Panc1 (cell line): ENCODE measurements around the gene ANKLE2. TPM values are rescaled to one million over a fixed set of nuclear protein-coding genes. Genes with fewer than 3 reads are reported as not detected.

Source experiments
- ATAC-seq: fragments of 200-7000 bp; cut with Tn5 transposase; 2 replicates; pipeline ENCODE4 v1.9.1; 2020; ENCODE audit warnings: mild to moderate bottlenecking, moderate library complexity
- BruUV-seq: library from RNA; stranded (reverse); fragments of 400-500 nt; replicated peaks from 2 replicates; lab custom pipeline; 2021; lab: Mats Ljungman, UMichigan
- CTCF ChIA-PET: fragments of 300-600 bp; sonication (Branson Sonifier 250); formaldehyde crosslinking; loops from one replicate; lab custom pipeline; 2022; ENCODE audit warnings: antibody characterized with exemption; lab: Charles Lee
- POLR2A ChIA-PET: fragments of 300-600 bp; sonication (Branson Sonifier 250); formaldehyde crosslinking; loops from one replicate; lab custom pipeline; 2022; ENCODE audit warnings: antibody characterized with exemption; lab: Charles Lee
- DNase-seq: peaks from one replicate; pipeline ENCODE4 v3.0.0-alpha.2; 2010; ENCODE audit warnings: low read depth, low spot score
- H3K27ac ChIP-seq: 2 replicates; pipeline ENCODE4 v1.5.1; 2011; ENCODE audit warnings: mild to moderate bottlenecking, low read length, inconsistent platforms
- H3K27me3 ChIP-seq: fragments of 200-500 bp; sonication (Bioruptor generic); 2 replicates; pipeline ENCODE4 v1.6.0; 2014; ENCODE audit warnings: low read length, inconsistent platforms; ENCODE audit not compliant: control insufficient read depth, insufficient read depth
- H3K36me3 ChIP-seq: fragments of 200-500 bp; sonication (Bioruptor generic); 2 replicates; pipeline ENCODE4 v1.5.1; 2014; ENCODE audit warnings: inconsistent platforms, mild to moderate bottlenecking, low read length, moderate library complexity; ENCODE audit not compliant: control insufficient read depth, insufficient read depth
- H3K4me1 ChIP-seq: 2 replicates; pipeline ENCODE4 v1.5.1; 2011; ENCODE audit warnings: inconsistent platforms, mild to moderate bottlenecking, low read length, moderate library complexity; ENCODE audit not compliant: control insufficient read depth, insufficient read depth
- H3K4me3 ChIP-seq, 2 experiments: 2 replicates each; pipeline ENCODE4 v1.5.1; 2011 to 2012; ENCODE audit warnings: low read depth in 2 of 2, low read length in 2 of 2, mild to moderate bottlenecking in 2 of 2, inconsistent platforms in 1 of 2, moderate library complexity in 1 of 2
- H3K9me3 ChIP-seq: fragments of 200-500 bp; sonication (Bioruptor generic); 2 replicates; pipeline ENCODE4 v1.5.1; 2014; ENCODE audit warnings: low read depth, mild to moderate bottlenecking, inconsistent platforms, low read length, moderate library complexity; ENCODE audit not compliant: control insufficient read depth, insufficient read depth
- POLR2AphosphoS5 ChIP-seq: IDR thresholded peaks from 2 replicates; pipeline ENCODE4 v1.6.1; 2012; ENCODE audit warnings: mild to moderate bottlenecking, low read depth, low read length, moderate library complexity
- SIN3A ChIP-seq: IDR thresholded peaks from 2 replicates; pipeline ENCODE4 v1.6.1; 2012; ENCODE audit warnings: low read depth, mild to moderate bottlenecking, low read length, moderate library complexity, borderline replicate concordance; ENCODE audit not compliant: insufficient read depth
- TCF7L2 ChIP-seq: IDR thresholded peaks from 2 replicates; pipeline ENCODE4 v1.6.1; 2011; ENCODE audit warnings: mild to moderate bottlenecking, low read depth, low read length, inconsistent platforms
- in situ Hi-C: cut with HindIII; loops from 2 replicates; pipeline ENCODE4 v1.10.0; 2016; ENCODE audit warnings: low sequenced_read_pairs, low pct_unique_long_range_greater_than_20kb
- intact Hi-C: fragments of 100-400 bp; cut with micrococcal nuclease; formaldehyde crosslinking; loops from one replicate; pipeline ENCODE4 v1.10.0; 2022; ENCODE audit not compliant: unreplicated experiment
- total RNA-seq: library from RNA; stranded (reverse); gene quantifications from one replicate; pipeline ENCODE4 v1.2.1, GENCODE V29; 2021; ENCODE audit not compliant: unreplicated experiment
- TF ChIP-seq, protein P1 (sequence below), 2 experiments: IDR thresholded peaks; 2 replicates each; pipeline ENCODE4 v1.6.1; 2011 to 2012; ENCODE audit warnings: low read depth in 2 of 2, control low read depth in 1 of 2, low read length in 1 of 2, mild to moderate bottlenecking in 1 of 2, moderate library complexity in 1 of 2; ENCODE audit not compliant: insufficient read depth in 1 of 2
- TF ChIP-seq, protein P2 (sequence below): fragments of 450-650 bp; IDR thresholded peaks from 2 replicates; pipeline ENCODE4 v1.5.1; 2017; ENCODE audit warnings: mild to moderate bottlenecking

The ANKLE2 gene
- total RNA-seq, 1 experiment from 2014 or later, result 88.7 TPM

DNA sequence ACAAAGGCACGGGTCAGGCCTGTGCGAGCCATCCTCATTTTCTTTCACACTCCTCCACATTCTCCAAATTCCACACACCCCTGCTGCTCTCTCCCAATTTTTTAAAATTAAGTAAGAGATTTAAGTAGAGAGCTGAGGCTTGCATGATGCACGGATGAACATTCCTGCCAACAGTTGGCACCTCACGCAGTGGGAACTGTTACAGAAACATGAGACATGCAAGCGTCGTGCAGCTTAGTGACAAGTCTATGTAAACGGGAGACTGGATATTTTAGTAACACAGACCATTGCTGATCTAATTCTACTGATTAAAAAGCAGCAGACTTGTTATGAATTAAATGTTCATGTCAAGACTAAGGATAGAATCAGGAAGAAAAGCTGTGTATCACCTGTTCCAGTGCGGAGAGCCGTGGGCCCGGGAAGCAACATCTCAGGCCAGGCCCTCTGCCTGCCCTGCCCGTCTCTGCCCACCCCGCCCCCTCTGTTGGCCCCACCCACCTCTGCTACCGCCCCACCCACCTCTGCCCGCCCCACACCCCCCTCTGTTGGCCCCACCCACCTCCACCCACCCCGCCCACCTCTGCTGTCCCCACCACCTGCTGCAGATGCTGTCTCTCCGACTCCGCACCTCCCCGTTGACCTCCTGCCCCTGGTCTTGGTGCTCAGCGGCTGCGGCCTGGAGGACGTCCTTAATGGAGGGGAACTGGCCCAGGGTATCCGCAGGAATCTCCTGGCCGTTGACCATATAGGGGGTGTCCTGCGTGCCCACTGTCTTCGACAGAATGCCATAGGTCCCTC is 45.9 kb upstream of the ANKLE2 start:
- no peaks in the 10 kb centered on the region for H3K27me3 ChIP-seq
- H3K9me3 ChIP-seq, result no peaks in the 10 kb centered on the region
- in situ Hi-C loops, result no loop called here
- H3K36me3 ChIP-seq, result peaks cover 25% of the 10 kb centered on the region
- no TSS peak for BruUV-seq
- H3K4me1 ChIP-seq, result no peaks in the 10 kb centered on the region
- TF ChIP-seq, protein P1, sequence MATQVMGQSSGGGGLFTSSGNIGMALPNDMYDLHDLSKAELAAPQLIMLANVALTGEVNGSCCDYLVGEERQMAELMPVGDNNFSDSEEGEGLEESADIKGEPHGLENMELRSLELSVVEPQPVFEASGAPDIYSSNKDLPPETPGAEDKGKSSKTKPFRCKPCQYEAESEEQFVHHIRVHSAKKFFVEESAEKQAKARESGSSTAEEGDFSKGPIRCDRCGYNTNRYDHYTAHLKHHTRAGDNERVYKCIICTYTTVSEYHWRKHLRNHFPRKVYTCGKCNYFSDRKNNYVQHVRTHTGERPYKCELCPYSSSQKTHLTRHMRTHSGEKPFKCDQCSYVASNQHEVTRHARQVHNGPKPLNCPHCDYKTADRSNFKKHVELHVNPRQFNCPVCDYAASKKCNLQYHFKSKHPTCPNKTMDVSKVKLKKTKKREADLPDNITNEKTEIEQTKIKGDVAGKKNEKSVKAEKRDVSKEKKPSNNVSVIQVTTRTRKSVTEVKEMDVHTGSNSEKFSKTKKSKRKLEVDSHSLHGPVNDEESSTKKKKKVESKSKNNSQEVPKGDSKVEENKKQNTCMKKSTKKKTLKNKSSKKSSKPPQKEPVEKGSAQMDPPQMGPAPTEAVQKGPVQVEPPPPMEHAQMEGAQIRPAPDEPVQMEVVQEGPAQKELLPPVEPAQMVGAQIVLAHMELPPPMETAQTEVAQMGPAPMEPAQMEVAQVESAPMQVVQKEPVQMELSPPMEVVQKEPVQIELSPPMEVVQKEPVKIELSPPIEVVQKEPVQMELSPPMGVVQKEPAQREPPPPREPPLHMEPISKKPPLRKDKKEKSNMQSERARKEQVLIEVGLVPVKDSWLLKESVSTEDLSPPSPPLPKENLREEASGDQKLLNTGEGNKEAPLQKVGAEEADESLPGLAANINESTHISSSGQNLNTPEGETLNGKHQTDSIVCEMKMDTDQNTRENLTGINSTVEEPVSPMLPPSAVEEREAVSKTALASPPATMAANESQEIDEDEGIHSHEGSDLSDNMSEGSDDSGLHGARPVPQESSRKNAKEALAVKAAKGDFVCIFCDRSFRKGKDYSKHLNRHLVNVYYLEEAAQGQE (IDR thresholded peaks at IDR 0.05; ENCODE audit: insufficient read depth in 1 of 2, low read depth in 2 of 2, low read length in 1 of 2), result no peak
- no peak for TF ChIP-seq TCF7L2
- TF ChIP-seq SIN3A, result no peak
- TF ChIP-seq POLR2AphosphoS5, result no peak
- TF ChIP-seq, protein P2, sequence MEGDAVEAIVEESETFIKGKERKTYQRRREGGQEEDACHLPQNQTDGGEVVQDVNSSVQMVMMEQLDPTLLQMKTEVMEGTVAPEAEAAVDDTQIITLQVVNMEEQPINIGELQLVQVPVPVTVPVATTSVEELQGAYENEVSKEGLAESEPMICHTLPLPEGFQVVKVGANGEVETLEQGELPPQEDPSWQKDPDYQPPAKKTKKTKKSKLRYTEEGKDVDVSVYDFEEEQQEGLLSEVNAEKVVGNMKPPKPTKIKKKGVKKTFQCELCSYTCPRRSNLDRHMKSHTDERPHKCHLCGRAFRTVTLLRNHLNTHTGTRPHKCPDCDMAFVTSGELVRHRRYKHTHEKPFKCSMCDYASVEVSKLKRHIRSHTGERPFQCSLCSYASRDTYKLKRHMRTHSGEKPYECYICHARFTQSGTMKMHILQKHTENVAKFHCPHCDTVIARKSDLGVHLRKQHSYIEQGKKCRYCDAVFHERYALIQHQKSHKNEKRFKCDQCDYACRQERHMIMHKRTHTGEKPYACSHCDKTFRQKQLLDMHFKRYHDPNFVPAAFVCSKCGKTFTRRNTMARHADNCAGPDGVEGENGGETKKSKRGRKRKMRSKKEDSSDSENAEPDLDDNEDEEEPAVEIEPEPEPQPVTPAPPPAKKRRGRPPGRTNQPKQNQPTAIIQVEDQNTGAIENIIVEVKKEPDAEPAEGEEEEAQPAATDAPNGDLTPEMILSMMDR, result no peak
- H3K27ac ChIP-seq, result no peak overlapping the region
- DNase-seq (no peak), ATAC-seq (no peak)
- intact Hi-C loops, result no loop called here
- H3K4me3 ChIP-seq, result no peak overlapping the region
- ChIA-PET POLR2A (no interaction called here), CTCF (no interaction called here)

DNA sequence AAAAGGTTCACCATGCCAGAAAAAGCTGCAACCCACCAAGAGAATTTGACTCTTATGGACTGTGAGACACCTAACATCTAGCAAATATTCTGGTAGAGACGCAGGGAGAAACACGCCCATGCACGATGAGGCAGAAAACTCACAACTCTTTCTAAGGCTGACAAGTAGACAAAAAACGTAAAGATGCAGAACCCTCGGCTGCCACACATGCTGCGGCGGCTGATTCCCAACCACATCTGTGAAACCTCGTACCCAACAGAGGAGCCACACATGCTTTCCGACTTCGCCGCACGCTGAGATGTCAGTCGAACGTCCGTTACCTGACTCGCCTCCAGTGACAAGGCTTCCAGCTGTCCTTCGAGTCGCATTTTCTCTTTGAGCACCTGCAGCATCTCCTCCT is 45.2 kb upstream of the ANKLE2 start:
- in situ Hi-C loops, result no loop called here
- TF ChIP-seq, protein P1 (IDR thresholded peaks at IDR 0.05; ENCODE audit: insufficient read depth in 1 of 2, low read depth in 2 of 2, low read length in 1 of 2), result no peak
- TF ChIP-seq SIN3A, result no peak
- TF ChIP-seq, protein P2, result no peak
- TF ChIP-seq POLR2AphosphoS5, result no peak
- TF ChIP-seq TCF7L2, result no peak

More for the DNA sequence above, 45.2 kb upstream of the ANKLE2 start:
- Histone ChIP-seq H3K9me3 (no peaks in the 10 kb centered on the region), H3K4me3 (no peak overlapping the region), H3K27ac (no peak overlapping the region), H3K36me3 (peaks cover 22% of the 10 kb centered on the region), H3K27me3 (no peaks in the 10 kb centered on the region), H3K4me1 (no peaks in the 10 kb centered on the region)
- no peak for ATAC-seq
- POLR2A ChIA-PET, result no interaction called here
- CTCF ChIA-PET, result no interaction called here
- BruUV-seq, result no TSS peak
- DNase-seq, result no peak
- intact Hi-C loops, result no loop called here
